K562 (cell line): ENCODE data around the gene MGP. TPM values are rescaled to one million over a fixed set of nuclear protein-coding genes. Genes with fewer than 3 reads are reported as not detected.

Experiments
- ATAC-seq: fragments of 200-7000 bp; cut with Tn5 transposase; 3 replicates; pipeline ENCODE4 v1.9.1; 2020; ENCODE audit warnings: moderate library complexity
- BruUV-seq: library from RNA; stranded (reverse); fragments of 400-500 nt; replicated peaks from 2 replicates; lab custom pipeline; 2021; lab: Mats Ljungman, UMichigan
- CTCF ChIA-PET: fragments of 300-600 bp; formaldehyde crosslinking; extraction: SDS; loops from one replicate; lab custom pipeline; 2021; ENCODE audit warnings: low intra/inter-chr PET ratio; lab: Yijun Ruan, JAX
- POLR2A ChIA-PET: fragments of 300-600, 350-650 bp; sonication (Branson Sonifier 250); formaldehyde crosslinking; extraction: SDS; loops from one replicate; lab custom pipeline; 2021; ENCODE audit warnings: antibody characterized with exemption, inconsistent platforms; lab: Yijun Ruan, JAX
- DNase-seq, 4 experiments: peaks; one replicate each; pipeline versions ENCODE4 v3.0.0 to v3.0.0-alpha.2; 2011 to 2018; ENCODE audit warnings: low spot score in 3 of 4, mixed read lengths in 3 of 4; ENCODE audit errors: extremely low read depth in 1 of 4
- FAIRE-seq: peaks from 2 replicates; lab custom pipeline; 2011; peaks lifted over from hg19 to GRCh38; lab: Jason Lieb, UNC
- H2AFZ ChIP-seq: 2 replicates; pipeline ENCODE4 v1.6.0; 2011; ENCODE audit warnings: low read depth, low read length, control low read depth, inconsistent platforms
- H3K27ac ChIP-seq: fragments of 200-600 bp; 3 replicates; pipeline ENCODE4 v1.8.0; 2011; ENCODE audit warnings: low read depth, mild to moderate bottlenecking, control low read depth, inconsistent platforms, low read length, moderate library complexity, mixed read lengths; ENCODE audit errors: extremely low read depth
- H3K27me3 ChIP-seq, 2 experiments: fragments of 300-600 bp in 1 of 2; 2 replicates in 1 of 2; 3 replicates in 1 of 2; pipeline versions ENCODE4 v1.6.0 to v1.8.0; 2011; ENCODE audit warnings: inconsistent platforms in 2 of 2, low read length in 2 of 2, mild to moderate bottlenecking in 1 of 2, mixed read lengths in 1 of 2, moderate library complexity in 1 of 2; ENCODE audit not compliant: control insufficient read depth in 2 of 2, insufficient read depth in 2 of 2
- H3K36me3 ChIP-seq: fragments of 300-600 bp; 3 replicates; pipeline ENCODE4 v1.8.0; 2011; ENCODE audit warnings: mild to moderate bottlenecking, low read length, inconsistent platforms; ENCODE audit not compliant: control insufficient read depth, insufficient read depth
- H3K4me1 ChIP-seq, 2 experiments: fragments of 200-600 bp in 1 of 2; replicated peaks in 1 of 2; 2 replicates in 1 of 2; 3 replicates in 1 of 2; pipeline versions ENCODE4 v1.5.1 to v1.8.0; 2011; ENCODE audit warnings: inconsistent platforms in 2 of 2, low read length in 2 of 2, mild to moderate bottlenecking in 1 of 2, mixed read lengths in 1 of 2, moderate library complexity in 1 of 2; ENCODE audit not compliant: control insufficient read depth in 2 of 2, insufficient read depth in 2 of 2
- H3K4me2 ChIP-seq: 2 replicates; pipeline ENCODE4 v1.6.1; 2011; ENCODE audit warnings: low read length, control low read depth, inconsistent platforms, mixed read lengths; ENCODE audit not compliant: insufficient read depth
- H3K4me3 ChIP-seq: fragments of 200-600 bp; sonication (generic), shearing (Covaris generic); 2 replicates; pipeline ENCODE4 v1.5.1; 2016; ENCODE audit warnings: control low read depth, inconsistent platforms
- H3K79me2 ChIP-seq: fragments of 200-600 bp; 3 replicates; pipeline ENCODE4 v1.8.0; 2011; ENCODE audit warnings: low read length, inconsistent platforms; ENCODE audit not compliant: control insufficient read depth, insufficient read depth
- H3K9ac ChIP-seq, 2 experiments: 2 replicates each; pipeline versions ENCODE4 v1.6.0 to v1.6.1; 2011; ENCODE audit warnings: low read depth in 2 of 2, low read length in 2 of 2, control low read depth in 1 of 2, inconsistent platforms in 1 of 2, mild to moderate bottlenecking in 1 of 2, mixed read lengths in 1 of 2; ENCODE audit not compliant: insufficient read depth in 1 of 2
- H3K9me1 ChIP-seq: one replicate; pipeline ENCODE4 v1.6.0; 2011; ENCODE audit warnings: inconsistent platforms, mild to moderate bottlenecking, low read length, moderate library complexity; ENCODE audit not compliant: control insufficient read depth, insufficient read depth
- H3K9me3 ChIP-seq: replicated peaks from 2 replicates; pipeline ENCODE4 v1.5.1; 2011; ENCODE audit warnings: low read depth, low read length, inconsistent platforms; ENCODE audit not compliant: control insufficient read depth, insufficient read depth
- H4K20me1 ChIP-seq: replicated peaks from 2 replicates; pipeline ENCODE4 v1.6.1; 2011; ENCODE audit warnings: low read length, inconsistent platforms, mixed read lengths; ENCODE audit not compliant: control insufficient read depth, insufficient read depth
- BRF1 ChIP-seq: IDR thresholded peaks from 3 replicates; pipeline ENCODE4 v1.6.1; 2011; ENCODE audit warnings: borderline replicate concordance, mild to moderate bottlenecking; ENCODE audit not compliant: insufficient read length; ENCODE audit errors: extremely low read depth
- CC2D1A ChIP-seq: fragments of 450-650 bp; IDR thresholded peaks from 2 replicates; pipeline ENCODE4 v1.6.1; 2017; ENCODE audit warnings: mild to moderate bottlenecking
- FUS ChIP-seq: fragments of 200-400 bp; formaldehyde crosslinking; optimal IDR thresholded peaks from 2 replicates; pipeline ENCODE3; 2017; ENCODE audit warnings: low read depth, low read length
- HDAC2 ChIP-seq: fragments of 450-650 bp; IDR thresholded peaks from 2 replicates; pipeline ENCODE4 v1.6.1; 2016; ENCODE audit warnings: mild to moderate bottlenecking
- HDGF ChIP-seq: fragments of 450-650 bp; IDR thresholded peaks from 2 replicates; pipeline ENCODE4 v1.6.1; 2016
- MXI1 ChIP-seq: IDR thresholded peaks from 2 replicates; pipeline ENCODE4 v1.6.1; 2011; ENCODE audit warnings: low read depth, mild to moderate bottlenecking, improper control_type of control experiment, low read length
- NR3C1 ChIP-seq: sonication (generic); formaldehyde crosslinking; IDR thresholded peaks from 2 replicates; pipeline ENCODE4 v1.8.1; 2022; ENCODE audit warnings: missing genetic modification reagents
- PHTF2 ChIP-seq: fragments of 250-450 bp; sonication (Bioruptor Pico); IDR thresholded peaks from 2 replicates; pipeline ENCODE4 v1.5.0; 2021; ENCODE audit warnings: mild to moderate bottlenecking
- POU5F1 ChIP-seq: fragments of 150-350 bp; IDR thresholded peaks from 2 replicates; pipeline ENCODE4 v1.6.1; 2014; ENCODE audit warnings: borderline replicate concordance, low read length, low read depth, mild to moderate bottlenecking; ENCODE audit not compliant: partially characterized antibody
- SPI1 ChIP-seq: IDR thresholded peaks from 2 replicates; pipeline ENCODE4 v1.6.1; 2011; ENCODE audit warnings: low read depth, low read length, control low read depth, borderline replicate concordance
- TEAD4 ChIP-seq, 2 experiments: sonication (generic) in 1 of 2; formaldehyde crosslinking in 1 of 2; IDR thresholded peaks; 2 replicates each; pipeline versions ENCODE4 v1.6.1 to v1.8.0; 2012 to 2022; ENCODE audit warnings: borderline replicate concordance in 1 of 2, inconsistent platforms in 1 of 2, low read length in 1 of 2, mild to moderate bottlenecking in 1 of 2, missing genetic modification reagents in 1 of 2
- ZFPM2 ChIP-seq: fragments of 250-450 bp; sonication (Bioruptor Pico); IDR thresholded peaks from 2 replicates; pipeline ENCODE4 v1.5.1; 2022; ENCODE audit warnings: mild to moderate bottlenecking
- ZNF551 ChIP-seq: fragments of 250-450 bp; sonication (Bioruptor Pico); IDR thresholded peaks from 2 replicates; pipeline ENCODE4 v1.5.0; 2021; ENCODE audit warnings: mild to moderate bottlenecking, moderate library complexity
- ZNF57 ChIP-seq: fragments of 450-650 bp; formaldehyde crosslinking; IDR thresholded peaks from 2 replicates; pipeline ENCODE4 v1.4.0; 2020; ENCODE audit warnings: mild to moderate bottlenecking, moderate library complexity
- ZNF79 ChIP-seq: fragments of 250-450 bp; sonication (Bioruptor Pico); IDR thresholded peaks from 2 replicates; pipeline ENCODE4 v1.4.0; 2020; ENCODE audit warnings: low read depth, mild to moderate bottlenecking, moderate library complexity
- WGBS: fragments of 100-300 bp; shearing (Covaris generic); methylation state at CpG from one replicate; pipeline ENCODE4 v1.1.6; 2016; ENCODE audit warnings: low coverage, mixed read lengths; ENCODE audit not compliant: insufficient coverage; ENCODE audit errors: missing lambda C conversion rate; 5-methylcytosine and 5-hydroxymethylcytosine counted together
- in situ Hi-C: fragments of 300-500 bp; cut with MboI; formaldehyde crosslinking; loops from 4 replicates; pipeline ENCODE4 v1.15.0; 2018; ENCODE audit warnings: inconsistent platforms, mixed read lengths
- intact Hi-C: fragments of 100-400 bp; cut with micrococcal nuclease; formaldehyde crosslinking; loops from 2 replicates; pipeline ENCODE4 v1.14.2; 2022
- polyA plus RNA-seq, 8 experiments: library from polyadenylated mRNA; depleted of rRNA in 4 of 8; stranded (reverse) in 5 of 8; unstranded in 3 of 8; fragments of >200 nt; fragmentation: Nextera tagmentation in 2 of 8; fragmentation: Illumina TruSeq in 1 of 8; extraction: Ambion mirVana in 2 of 8; extraction: Trizol in 1 of 8; gene quantifications; 2 replicates each; pipeline versions ENCODE4 v1.2.1 to v1.2.3, GENCODE V29; 2011 to 2014; ENCODE audit warnings: inconsistent platforms in 1 of 8, missing spikeins in 1 of 8
- total RNA-seq, 7 experiments: library from RNA; depleted of rRNA in 6 of 7; stranded (reverse); fragments of >200 nt in 6 of 7; fragmentation: Illumina TruSeq in 2 of 7; extraction: Trizol in 2 of 7; gene quantifications; 2 replicates each; pipeline versions ENCODE4 v1.2.1 to v1.2.3, GENCODE V29; 2011 to 2021; ENCODE audit warnings: low replicate concordance in 1 of 7
- TF ChIP-seq, protein P1 (sequence below): fragments of 200-800 bp; sonication (Bioruptor generic); IDR thresholded peaks from 2 replicates; pipeline ENCODE4 v1.6.1; 2016; ENCODE audit warnings: missing genetic modification characterization, missing compliant biosample characterization
- TF ChIP-seq, protein P2 (sequence below): sonication (generic); formaldehyde crosslinking; IDR thresholded peaks from 2 replicates; pipeline ENCODE4 v1.4.0; 2020; ENCODE audit warnings: mild to moderate bottlenecking, missing genetic modification reagents

The MGP gene
- total and polyA plus RNA-seq, 9 of the 15 experiments (the other 6 are each of a cell fraction or from before 2014, with no cell fraction given) = 1.2 TPM; not detected in 8

DNA sequence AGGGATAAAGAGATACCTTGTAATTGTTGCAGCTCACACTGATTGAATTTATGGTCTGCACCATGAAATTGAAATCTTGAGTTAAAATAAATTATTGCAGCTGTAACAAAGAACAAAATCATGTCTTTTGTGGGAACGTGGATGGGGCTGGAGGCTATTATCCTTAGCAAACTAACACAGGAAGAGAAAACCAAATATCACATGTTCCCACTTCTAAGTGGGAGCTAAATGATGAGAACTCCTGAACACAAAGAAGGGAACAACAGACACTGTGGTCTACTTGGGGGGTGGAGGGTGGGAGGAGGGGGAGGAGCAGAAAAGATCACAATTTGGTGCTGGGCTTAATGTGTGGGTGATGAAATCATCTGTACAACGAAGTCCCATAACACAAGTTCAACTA, 30.1 kb upstream of the MGP start:
- Histone ChIP-seq H3K9me3 (no peaks in the 10 kb centered on the region), H3K27me3 (no peaks in the 10 kb centered on the region), H3K4me2 (no peak overlapping the region), H3K4me3 (no peak overlapping the region), H3K9ac (no peak overlapping the region), H3K9me1 (no peaks in the 10 kb centered on the region)
- DNase-seq = no peak
- in situ Hi-C loops = no loop called here
- ATAC-seq = no peak
- ChIA-PET POLR2A (no interaction called here), CTCF (no interaction called here)
- intact Hi-C loops = no loop called here
- no peak for FAIRE-seq
- WGBS = 0% methylated on average over 2 of the region's 2 CpGs
- BruUV-seq = no TSS peak
- TF ChIP-seq, protein P1, sequence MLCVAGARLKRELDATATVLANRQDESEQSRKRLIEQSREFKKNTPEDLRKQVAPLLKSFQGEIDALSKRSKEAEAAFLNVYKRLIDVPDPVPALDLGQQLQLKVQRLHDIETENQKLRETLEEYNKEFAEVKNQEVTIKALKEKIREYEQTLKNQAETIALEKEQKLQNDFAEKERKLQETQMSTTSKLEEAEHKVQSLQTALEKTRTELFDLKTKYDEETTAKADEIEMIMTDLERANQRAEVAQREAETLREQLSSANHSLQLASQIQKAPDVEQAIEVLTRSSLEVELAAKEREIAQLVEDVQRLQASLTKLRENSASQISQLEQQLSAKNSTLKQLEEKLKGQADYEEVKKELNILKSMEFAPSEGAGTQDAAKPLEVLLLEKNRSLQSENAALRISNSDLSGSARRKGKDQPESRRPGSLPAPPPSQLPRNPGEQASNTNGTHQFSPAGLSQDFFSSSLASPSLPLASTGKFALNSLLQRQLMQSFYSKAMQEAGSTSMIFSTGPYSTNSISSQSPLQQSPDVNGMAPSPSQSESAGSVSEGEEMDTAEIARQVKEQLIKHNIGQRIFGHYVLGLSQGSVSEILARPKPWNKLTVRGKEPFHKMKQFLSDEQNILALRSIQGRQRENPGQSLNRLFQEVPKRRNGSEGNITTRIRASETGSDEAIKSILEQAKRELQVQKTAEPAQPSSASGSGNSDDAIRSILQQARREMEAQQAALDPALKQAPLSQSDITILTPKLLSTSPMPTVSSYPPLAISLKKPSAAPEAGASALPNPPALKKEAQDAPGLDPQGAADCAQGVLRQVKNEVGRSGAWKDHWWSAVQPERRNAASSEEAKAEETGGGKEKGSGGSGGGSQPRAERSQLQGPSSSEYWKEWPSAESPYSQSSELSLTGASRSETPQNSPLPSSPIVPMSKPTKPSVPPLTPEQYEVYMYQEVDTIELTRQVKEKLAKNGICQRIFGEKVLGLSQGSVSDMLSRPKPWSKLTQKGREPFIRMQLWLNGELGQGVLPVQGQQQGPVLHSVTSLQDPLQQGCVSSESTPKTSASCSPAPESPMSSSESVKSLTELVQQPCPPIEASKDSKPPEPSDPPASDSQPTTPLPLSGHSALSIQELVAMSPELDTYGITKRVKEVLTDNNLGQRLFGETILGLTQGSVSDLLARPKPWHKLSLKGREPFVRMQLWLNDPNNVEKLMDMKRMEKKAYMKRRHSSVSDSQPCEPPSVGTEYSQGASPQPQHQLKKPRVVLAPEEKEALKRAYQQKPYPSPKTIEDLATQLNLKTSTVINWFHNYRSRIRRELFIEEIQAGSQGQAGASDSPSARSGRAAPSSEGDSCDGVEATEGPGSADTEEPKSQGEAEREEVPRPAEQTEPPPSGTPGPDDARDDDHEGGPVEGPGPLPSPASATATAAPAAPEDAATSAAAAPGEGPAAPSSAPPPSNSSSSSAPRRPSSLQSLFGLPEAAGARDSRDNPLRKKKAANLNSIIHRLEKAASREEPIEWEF (CRISPR knock-in tag) = no peak
- TF ChIP-seq POU5F1 (no peak), CC2D1A (no peak), NR3C1 (CRISPR knock-in tag) (no peak), ZNF57 (no peak), ZFPM2 (no peak), BRF1 (no peak), ZNF79 (CRISPR knock-in tag) (no peak), ZNF551 (CRISPR knock-in tag) (no peak), HDGF (no peak), MXI1 (no peak), TEAD4 (IDR thresholded peaks at IDR 0.05; ENCODE audit: low read length) (no peak), TEAD4 (CRISPR knock-in tag; IDR thresholded peaks at IDR 0.05; ENCODE audit: borderline replicate concordance) (no peak), SPI1 (no peak), PHTF2 (CRISPR knock-in tag) (no peak), FUS (no peak), HDAC2 (no peak)
- TF ChIP-seq, protein P2, sequence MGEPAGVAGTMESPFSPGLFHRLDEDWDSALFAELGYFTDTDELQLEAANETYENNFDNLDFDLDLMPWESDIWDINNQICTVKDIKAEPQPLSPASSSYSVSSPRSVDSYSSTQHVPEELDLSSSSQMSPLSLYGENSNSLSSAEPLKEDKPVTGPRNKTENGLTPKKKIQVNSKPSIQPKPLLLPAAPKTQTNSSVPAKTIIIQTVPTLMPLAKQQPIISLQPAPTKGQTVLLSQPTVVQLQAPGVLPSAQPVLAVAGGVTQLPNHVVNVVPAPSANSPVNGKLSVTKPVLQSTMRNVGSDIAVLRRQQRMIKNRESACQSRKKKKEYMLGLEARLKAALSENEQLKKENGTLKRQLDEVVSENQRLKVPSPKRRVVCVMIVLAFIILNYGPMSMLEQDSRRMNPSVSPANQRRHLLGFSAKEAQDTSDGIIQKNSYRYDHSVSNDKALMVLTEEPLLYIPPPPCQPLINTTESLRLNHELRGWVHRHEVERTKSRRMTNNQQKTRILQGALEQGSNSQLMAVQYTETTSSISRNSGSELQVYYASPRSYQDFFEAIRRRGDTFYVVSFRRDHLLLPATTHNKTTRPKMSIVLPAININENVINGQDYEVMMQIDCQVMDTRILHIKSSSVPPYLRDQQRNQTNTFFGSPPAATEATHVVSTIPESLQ = no peak
- TF ChIP-seq, all 486 proteins: peak for 0
- H3K4me1 ChIP-seq = no peaks in the 10 kb centered on the region
- no peaks in the 10 kb centered on the region for H3K36me3 ChIP-seq
- H3K79me2 ChIP-seq = no peaks in the 10 kb centered on the region
- H2AFZ ChIP-seq = no peak overlapping the region
- no peak overlapping the region for H3K27ac ChIP-seq
- H4K20me1 ChIP-seq = no peaks in the 10 kb centered on the region
